SU-DHL-6 (cell line): ENCODE measurements around the gene H3-3A.

Source experiments
- CTCF ChIP-seq: fragments of 200-600 bp; sonication (generic); IDR thresholded peaks from one replicate; pipeline ENCODE4 v1.5.1; 2017; ENCODE audit warnings: antibody characterized with exemption, mild to moderate bottlenecking, low read length, moderate library complexity; ENCODE audit not compliant: insufficient read depth, poor library complexity, severe bottlenecking
- EZH2phosphoT487 ChIP-seq: fragments of 200-600 bp; sonication (generic), shearing (Covaris generic); conservative IDR thresholded peaks from 2 replicates; pipeline ENCODE4 v1.6.1; 2018; ENCODE audit warnings: mild to moderate bottlenecking, antibody characterized with exemption, low read length, moderate library complexity, mixed read lengths

DNA sequence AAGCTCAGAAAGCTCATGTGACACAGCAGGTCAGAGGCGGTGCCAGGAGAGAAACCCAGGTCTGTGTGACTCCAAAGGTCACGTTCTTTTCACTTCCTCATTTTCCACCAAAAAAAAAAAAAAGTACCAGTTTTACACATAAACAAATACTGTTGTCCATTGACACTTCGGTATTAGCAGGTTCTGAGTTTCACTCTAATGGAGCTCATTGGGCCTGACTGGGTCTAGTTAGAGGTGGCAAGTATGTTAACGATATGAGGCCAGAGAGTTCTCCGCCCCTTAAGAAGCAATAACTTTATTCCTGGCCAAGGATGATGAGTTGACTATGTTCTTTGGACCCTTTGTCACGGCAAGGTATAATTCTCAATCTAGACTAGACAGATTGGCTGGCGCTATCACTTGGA lies 33.4 kb upstream of the H3-3A start:
- TF ChIP-seq CTCF (no peak), EZH2phosphoT487 (no peak)
